ENCODE results near the gene MTA2.
"Not testable (repeated sequence)": the region's sequence is repeated elsewhere in the genome, so short reads cannot be mapped to it uniquely, and the experiment has no call there.

DNA sequence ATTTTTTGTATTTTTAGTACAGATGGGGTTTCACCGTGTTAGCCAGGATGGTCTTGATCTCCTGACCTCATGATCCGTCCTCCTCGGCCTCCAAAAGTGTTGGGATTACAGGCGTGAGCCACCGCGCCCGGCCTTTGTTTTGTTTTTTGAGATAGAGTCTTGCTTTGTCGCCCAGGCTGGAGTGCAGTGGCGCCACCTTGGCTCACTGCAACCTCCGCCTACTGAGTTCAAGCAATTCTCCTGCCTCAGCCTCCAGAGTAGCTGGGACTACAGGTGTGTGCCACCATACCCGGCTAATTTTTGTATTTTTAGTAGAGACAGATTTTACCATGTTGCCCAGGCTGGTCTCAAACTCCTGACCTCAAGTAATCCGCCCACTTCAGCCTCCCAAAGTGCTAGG lies 48.6 kb upstream of the MTA2 start:
- TF ChIP-seq, protein P1, sequence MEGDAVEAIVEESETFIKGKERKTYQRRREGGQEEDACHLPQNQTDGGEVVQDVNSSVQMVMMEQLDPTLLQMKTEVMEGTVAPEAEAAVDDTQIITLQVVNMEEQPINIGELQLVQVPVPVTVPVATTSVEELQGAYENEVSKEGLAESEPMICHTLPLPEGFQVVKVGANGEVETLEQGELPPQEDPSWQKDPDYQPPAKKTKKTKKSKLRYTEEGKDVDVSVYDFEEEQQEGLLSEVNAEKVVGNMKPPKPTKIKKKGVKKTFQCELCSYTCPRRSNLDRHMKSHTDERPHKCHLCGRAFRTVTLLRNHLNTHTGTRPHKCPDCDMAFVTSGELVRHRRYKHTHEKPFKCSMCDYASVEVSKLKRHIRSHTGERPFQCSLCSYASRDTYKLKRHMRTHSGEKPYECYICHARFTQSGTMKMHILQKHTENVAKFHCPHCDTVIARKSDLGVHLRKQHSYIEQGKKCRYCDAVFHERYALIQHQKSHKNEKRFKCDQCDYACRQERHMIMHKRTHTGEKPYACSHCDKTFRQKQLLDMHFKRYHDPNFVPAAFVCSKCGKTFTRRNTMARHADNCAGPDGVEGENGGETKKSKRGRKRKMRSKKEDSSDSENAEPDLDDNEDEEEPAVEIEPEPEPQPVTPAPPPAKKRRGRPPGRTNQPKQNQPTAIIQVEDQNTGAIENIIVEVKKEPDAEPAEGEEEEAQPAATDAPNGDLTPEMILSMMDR (conservative IDR thresholded peaks at IDR 0.05; ENCODE audit: low read length), result not testable (repeated sequence)
- not testable (repeated sequence) for TF ChIP-seq EZH2phosphoT487 (IDR thresholded peaks at IDR 0.05; ENCODE audit: borderline replicate concordance, low read depth, low read length)

All from OCI-LY7 (cell line).